Erythroblast (primary cell): ENCODE data around the gene PTPRN2.

ENCODE experiments used
- GATA1 ChIP-seq: IDR thresholded peaks from 2 replicates; pipeline ENCODE4 v1.6.1; 2011; ENCODE audit warnings: low read depth, mild to moderate bottlenecking, control low read depth, low read length, moderate library complexity
- POLR2A ChIP-seq: IDR thresholded peaks from 2 replicates; pipeline ENCODE4 v1.6.1; 2011; ENCODE audit warnings: mild to moderate bottlenecking, low read length

DNA sequence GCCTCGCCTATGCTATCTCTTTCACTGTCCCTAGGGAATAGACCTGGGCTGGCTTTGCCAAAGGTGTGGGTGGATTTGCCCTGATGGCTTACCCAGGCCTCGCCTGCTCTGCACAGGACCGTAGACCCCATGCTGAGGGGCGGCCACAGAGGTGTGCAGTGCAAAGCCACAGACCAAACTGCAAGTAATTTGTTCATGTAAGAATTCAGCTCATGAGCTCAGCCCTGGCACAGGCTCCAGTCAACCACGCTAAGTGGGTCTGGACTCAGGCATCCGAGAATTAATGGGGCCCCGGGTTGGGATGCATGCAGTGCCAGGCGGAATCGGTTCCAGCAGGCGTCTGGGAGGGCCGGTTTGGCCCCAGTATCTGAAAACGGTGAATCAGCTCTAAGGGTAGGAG, 805.6 kb downstream of the PTPRN2 start:
- no peak for TF ChIP-seq POLR2A
- no peak for TF ChIP-seq GATA1
